GM18505 (cell line): ENCODE data around the gene CEP72.

ENCODE experiments used
- ATAC-seq: cut with Tn5 transposase; IDR thresholded peaks from one replicate; pipeline ENCODE4 v1.9.1; 2021; ENCODE audit not compliant: unreplicated experiment
- POLR2A ChIP-seq: IDR thresholded peaks from 4 replicates; pipeline ENCODE4 v1.6.1; 2011; ENCODE audit warnings: borderline replicate concordance; ENCODE audit not compliant: insufficient read depth, insufficient read length; ENCODE audit errors: extremely low read depth

Gene CEP72

GRCh38 chr5:584846-585245 lies 27.3 kb upstream of the CEP72 start:
- no peak for ATAC-seq

GRCh38 chr5:585556-585955 lies 26.6 kb upstream of the CEP72 start:
- no peak for TF ChIP-seq POLR2A
- ATAC-seq = no peak

More at GRCh38 chr5:584846-585245, 27.3 kb upstream of the CEP72 start:
- no peak for TF ChIP-seq POLR2A

- TF ChIP-seq POLR2A = no peak
- no peak for ATAC-seq
These were observed 26.0 kb upstream of the CEP72 start for GRCh38 chr5:585962-586628.

DNA sequence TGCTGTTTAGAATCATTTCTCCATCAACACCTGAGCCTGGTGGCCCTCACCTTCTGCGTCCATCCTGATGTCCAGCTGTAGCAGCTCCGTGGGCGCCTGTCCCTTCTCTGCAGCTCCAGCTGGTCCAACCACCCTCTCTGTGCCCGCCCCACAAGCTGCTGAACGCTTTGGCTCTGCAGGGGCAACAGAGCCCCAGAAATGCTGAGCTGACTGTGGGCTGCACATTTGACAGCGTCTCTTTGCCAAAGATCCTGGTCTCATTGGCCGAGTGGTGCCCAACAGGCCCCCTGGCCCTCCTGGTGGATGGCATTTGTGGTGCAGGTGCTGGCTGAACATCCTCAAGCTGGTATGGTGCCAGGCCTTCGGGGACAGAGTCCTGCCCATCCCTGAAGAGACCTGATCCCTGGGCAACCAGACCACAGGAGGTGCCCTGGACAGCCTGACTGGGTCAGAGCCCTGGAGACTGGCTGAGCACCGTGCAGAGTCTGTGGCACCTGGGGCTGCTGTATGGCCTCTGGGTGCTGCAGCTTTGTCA lies 25.3 kb upstream of the CEP72 start:
- TF ChIP-seq POLR2A = no peak
- ATAC-seq = no peak

DNA sequence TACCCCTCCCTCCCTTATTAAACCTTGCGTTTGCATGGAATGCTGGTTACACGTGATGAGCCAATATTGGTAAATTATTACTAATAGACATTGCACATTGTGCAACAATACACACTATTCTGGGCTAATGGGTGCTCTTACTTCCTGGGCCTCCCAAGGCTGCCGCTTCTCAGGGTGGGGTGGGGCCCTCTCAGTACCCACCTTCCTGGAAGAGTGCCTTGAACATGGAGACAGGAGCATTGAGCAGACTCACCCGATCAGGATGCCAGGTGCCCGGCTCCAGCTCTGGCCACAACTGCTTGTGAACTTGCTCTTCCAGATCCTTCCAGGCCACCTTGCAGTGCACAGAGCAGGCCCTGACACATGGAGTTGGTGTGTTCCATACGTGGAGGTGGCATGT lies 24.7 kb upstream of the CEP72 start:
- ATAC-seq = no peak
- no peak for TF ChIP-seq POLR2A

- TF ChIP-seq POLR2A = no peak
- no peak for ATAC-seq
These were observed 23.6 kb upstream of the CEP72 start for GRCh38 chr5:588406-588995.

GRCh38 chr5:589173-589572 lies 23.0 kb upstream of the CEP72 start:
- no peak for ATAC-seq
- no peak for TF ChIP-seq POLR2A

- no peak for ATAC-seq
- TF ChIP-seq POLR2A = no peak
These were observed 22.6 kb upstream of the CEP72 start for GRCh38 chr5:589588-589987.

GRCh38 chr5:590346-590745 lies 21.8 kb upstream of the CEP72 start:
- ATAC-seq = no peak
- no peak for TF ChIP-seq POLR2A

DNA sequence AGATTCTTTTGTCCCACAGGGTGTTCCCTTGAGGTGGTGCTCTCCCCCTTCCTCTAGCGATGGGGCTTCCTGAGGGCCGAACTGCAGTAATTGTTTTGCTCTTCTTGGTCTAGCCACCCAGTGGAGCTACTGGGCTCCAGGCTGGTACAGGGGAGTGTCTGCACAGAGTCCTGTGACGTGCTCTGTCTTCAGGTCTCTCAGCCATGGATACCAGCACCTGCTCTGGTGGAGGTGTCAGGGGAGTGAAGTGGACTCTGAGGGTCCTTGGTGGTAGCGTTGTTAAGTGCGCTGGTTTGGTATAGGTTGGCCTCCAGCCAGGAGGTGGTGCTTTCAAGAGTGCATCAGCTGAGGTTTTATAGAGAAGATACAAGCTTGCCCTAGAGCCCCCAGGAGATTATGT lies 20.4 kb upstream of the CEP72 start:
- no peak for ATAC-seq
- TF ChIP-seq POLR2A = no peak

GRCh38 chr5:592158-592557 lies 20.0 kb upstream of the CEP72 start:
- no peak for TF ChIP-seq POLR2A
- ATAC-seq = no peak

DNA sequence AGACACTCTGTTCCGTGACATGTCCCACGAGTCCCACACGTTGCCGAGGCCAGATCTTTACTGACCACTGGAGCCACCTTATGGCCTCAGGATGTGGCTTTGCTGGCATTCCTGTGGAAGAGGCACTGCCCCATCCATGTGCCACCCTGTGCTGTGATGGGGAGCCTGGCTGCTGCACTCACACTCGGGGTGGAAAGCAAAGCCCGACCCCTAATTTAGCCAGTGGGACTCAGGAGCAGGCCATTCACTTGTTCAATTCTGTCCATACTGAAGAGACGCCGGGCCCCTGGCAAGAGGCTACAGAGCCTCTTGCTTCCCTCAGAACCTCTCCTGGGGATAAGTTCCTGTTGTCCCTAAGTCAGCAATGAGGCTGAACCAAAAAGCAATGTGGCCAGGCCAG lies 18.6 kb upstream of the CEP72 start:
- ATAC-seq = no peak
- no peak for TF ChIP-seq POLR2A

DNA sequence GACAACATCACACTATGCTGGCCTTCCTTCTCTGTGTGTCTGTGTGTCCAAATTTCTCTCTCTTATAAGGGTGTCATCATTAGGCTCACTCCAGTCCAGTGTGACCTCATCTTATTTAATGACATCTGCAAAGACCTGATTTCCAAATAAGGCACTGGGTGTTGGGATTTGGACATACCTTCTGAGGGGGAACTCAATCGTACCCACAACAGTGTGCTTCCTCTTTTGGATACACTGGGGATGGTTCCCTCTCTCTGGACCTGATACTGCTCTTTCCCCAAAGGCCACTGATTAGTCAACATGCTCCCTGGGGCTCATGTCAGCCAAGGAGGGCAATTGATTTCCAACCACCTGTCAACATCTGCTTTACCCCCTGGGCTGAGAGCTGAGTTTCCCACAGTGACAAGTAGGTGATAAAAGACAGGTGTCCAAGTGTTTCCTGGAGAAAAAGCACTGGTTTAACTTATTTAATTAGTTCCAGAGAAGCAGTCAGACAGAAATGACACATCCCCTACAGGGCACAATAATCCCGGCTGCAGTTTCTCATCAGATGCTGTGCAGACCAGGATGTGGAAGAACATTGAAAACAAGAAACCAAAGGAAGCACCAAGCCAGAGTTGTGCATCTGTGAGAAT lies 17.8 kb upstream of the CEP72 start:
- no peak for TF ChIP-seq POLR2A
- ATAC-seq = no peak
